ENCODE data around the gene DOCK2. TPM values are rescaled to one million over a fixed set of nuclear protein-coding genes. Genes with fewer than 3 reads are reported as not detected.
"Not testable (repeated sequence)": the region's sequence is repeated elsewhere in the genome, so short reads cannot be mapped to it uniquely, and the experiment has no call there.

The DOCK2 gene
- total RNA-seq, 1 donor from 2014 or later = 0.39 TPM

DNA sequence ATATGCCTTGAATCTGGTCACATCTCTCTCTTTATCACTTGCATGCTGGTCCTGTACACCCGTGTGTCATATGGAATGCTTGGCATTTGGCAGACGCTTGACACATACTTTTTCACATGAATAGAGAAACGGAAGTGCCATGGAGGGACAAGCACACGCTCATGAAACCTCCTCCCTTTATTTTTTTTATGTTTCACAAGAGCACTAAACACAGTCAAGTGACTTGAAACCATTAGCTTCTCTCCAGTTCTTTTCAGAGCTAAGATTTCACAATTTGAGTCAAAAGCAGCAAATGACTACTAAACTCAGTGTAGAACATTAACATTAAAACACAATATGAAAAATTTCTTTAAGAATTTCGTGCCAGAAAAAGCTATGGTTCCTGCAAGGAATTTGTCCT, 151.1 kb downstream of the DOCK2 start:
- peak; percentile 5 to 23 for DNase-seq (ENCODE audit: low read depth in 2 of 2)

DNA sequence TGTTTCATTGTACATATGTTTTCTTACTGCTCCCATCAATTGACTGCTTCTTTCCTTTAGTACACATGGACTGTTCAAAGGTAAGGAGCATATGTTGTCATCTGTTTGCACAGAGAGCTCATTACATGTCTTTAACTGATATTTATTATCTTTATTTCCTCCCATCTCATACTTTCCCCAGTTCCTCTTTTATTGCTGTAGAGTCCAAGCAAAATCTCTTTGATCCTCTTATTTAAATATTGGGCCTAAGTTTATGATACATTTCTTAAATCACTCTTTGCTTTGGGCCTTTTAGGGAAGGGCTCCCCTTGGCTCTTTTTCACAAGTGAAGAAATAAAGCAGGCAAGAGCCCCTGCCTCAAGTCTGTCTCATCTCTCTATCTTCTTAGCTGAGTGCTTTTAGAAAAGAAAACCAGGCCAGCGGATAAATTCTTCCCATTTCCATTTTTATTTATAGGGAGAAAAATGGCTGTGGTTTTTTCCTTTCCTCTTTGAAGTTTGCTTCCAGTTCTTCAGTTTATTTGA, 152.4 kb downstream of the DOCK2 start:
- DNase-seq (ENCODE audit: low read depth in 2 of 2) = no peak

DNA sequence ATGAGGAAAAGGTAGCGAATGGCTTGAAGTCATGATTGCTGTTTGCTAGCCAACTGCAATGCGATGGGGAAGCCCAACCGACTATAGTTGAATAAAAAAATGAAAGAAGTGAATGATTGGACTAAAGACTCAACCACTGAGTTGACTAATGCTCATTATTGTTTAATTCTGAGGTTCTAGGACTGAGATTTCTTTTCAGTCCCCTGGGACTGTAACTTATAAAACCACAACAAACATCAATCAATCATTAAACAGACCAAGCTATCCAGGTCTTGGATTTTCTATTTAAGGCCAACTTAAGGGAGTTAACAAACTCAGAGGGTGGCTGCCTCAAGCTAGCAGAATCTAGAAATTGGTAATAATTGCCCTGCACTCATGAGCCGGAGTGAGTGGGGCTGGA, 154.2 kb downstream of the DOCK2 start:
- no peak for DNase-seq (ENCODE audit: low read depth in 2 of 2)

DNA sequence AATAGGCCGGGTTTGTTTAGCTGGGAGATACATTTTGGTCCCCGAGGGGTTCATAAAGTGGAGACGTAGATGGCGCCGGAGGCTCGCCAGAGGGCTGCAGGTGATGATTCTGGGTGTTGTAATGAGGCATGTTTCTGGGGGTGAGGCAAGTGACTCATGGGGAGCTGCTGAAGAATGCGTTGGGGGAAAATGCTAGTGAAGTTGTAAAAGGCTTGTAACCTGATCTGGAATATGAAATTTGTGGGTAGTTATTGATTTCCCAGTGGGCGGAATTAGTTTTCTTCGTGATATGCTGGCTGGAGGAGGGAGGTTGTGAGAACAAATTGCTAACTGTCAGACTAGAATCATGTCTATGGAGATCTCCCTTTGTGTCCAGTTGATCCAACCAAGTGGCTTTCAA, 158.3 kb downstream of the DOCK2 start:
- DNase-seq (ENCODE audit: low read depth in 2 of 2) = no peak

DNA sequence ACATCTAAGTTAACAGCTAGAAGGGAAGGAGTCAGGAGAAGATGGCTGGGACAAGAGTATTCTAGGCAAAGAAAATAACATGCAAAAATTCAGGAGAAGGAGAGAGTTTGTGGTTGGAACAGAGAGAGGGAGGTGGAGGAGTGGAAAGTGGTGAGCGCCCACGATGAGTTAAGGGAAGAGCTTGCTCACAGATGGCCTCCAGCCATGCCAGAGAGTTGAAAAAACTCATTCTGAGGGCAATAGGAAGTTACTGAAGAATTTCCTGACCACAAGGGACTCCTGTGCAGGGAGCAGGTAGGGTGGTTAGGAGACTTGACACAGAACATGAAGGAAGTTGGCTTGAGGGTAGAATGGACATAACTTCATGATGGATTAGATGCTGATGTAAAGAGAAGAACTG, 159.7 kb downstream of the DOCK2 start:
- no peak for DNase-seq (ENCODE audit: low read depth in 2 of 2)

DNA sequence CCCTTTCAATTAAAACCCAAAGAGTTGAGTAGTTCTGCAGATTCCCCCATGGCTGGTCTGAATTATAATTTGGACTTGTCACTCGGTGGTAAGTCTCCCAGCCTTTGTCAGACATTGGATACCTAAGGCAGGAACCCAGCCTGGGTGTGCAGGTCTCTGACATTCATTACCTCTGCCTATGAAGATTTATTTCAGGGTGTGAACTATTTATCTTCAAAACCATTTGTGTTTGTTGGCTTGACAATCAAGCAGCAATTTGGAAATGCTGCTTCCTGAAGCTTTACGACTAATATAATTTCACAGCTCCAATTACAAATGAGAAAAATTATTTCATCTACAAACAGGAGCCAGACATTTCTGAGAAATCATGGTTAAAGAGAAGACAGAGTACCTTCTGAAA, 160.5 kb downstream of the DOCK2 start:
- no peak for DNase-seq (ENCODE audit: low read depth in 2 of 2)

GRCh38 chr5:169798438-169798837, 161.4 kb downstream of the DOCK2 start:
- DNase-seq (ENCODE audit: low read depth in 2 of 2) = no peak

GRCh38 chr5:169798906-169799660, 162.0 kb downstream of the DOCK2 start:
- DNase-seq (ENCODE audit: low read depth in 2 of 2) = no peak

- no peak for DNase-seq (ENCODE audit: low read depth in 2 of 2)
These were observed 164.3 kb downstream of the DOCK2 start for GRCh38 chr5:169801324-169801777.

- DNase-seq (ENCODE audit: low read depth in 2 of 2) = no peak
These were observed 164.7 kb downstream of the DOCK2 start for GRCh38 chr5:169801781-169802180.

DNA sequence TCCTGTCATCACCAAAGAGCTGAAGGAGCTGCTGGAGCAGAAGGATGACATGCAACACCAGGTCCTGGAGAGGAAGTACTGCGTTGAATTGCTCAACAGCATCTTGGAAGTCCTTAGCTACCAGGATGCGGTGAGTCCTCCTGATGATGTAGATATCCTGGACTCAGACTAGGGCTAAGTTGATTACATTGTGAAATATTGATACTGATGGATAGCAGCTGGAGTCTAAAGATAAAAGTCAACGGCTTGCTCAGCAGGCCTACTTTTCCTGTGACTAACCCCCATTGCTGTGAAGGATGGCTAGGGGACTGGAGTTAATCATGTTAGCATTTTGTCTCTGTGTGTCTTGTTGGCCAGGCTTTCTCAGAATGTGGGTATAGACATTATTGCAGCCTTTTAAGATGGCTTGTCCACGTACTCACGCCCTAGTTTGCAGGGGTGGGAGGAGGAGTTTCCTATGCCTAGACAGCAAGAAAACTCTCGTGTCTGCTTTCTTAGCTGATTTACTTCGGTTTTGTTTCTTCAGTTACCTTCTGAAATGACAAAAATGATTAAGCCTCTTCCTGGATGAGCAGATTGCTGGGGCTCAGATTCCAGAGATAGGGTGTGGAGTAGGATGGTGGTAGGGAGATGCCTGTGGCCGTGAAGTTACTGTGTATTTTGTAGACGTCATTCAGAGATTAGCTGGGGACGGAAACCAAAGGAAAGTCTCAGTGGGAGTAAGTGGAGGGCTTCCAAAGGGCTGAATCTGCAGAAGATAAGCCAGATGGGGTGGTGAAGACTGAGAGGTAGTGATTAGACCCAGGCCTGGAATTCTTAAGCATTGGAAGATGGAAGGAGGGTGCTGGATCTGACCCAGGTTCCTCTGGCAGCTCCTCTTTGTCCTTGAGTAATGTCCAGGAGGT, 166.3 kb downstream of the DOCK2 start:
- no peak for DNase-seq (ENCODE audit: low read depth in 2 of 2)

GRCh38 chr5:169804861-169805260, 167.8 kb downstream of the DOCK2 start:
- DNase-seq (ENCODE audit: low read depth in 2 of 2) = no peak

DNA sequence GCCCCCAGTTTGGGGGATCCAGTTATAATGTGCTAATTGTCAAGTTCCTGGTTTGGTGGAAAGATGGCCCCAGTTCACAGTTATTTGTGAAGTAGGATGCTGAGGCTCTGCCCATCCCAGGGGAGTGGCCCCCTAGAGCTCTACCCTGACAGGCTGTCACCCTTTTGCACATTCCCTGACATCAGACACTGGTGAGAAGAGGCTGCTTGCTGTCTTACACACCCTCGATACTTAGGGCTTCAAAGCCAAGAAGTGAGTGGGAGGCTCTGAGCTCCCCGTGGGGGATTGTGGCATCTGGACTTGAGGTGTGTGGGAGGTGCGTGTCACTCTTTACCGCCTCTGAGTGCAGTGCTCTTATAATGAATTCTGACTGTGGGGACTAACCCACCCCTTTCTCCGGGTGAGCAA, 168.5 kb downstream of the DOCK2 start:
- no peak for DNase-seq (ENCODE audit: low read depth in 2 of 2)

GRCh38 chr5:169805937-169806700, 169.0 kb downstream of the DOCK2 start:
- no peak for DNase-seq (ENCODE audit: low read depth in 2 of 2)

- no peak for DNase-seq (ENCODE audit: low read depth in 2 of 2)
These were observed 171.1 kb downstream of the DOCK2 start for GRCh38 chr5:169808118-169808581.

DNA sequence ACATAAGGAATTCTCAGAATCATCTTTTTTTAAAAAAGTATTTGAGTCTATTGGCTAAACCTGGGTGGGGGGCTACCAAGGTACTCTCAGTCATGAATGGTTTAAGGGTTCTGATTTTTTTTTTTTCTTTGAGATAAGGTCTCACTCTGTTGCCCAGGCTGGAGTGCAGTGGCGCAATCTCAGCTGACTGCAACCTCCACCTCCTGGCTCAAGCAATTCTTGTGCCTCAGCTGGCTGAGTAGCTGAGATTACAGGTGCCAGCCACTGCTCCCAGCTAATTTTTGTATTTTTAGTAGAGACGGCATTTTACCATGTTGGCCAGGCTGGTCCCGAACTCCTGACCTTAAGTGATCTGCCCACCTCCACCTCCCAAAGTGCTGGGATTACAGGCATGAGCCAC, 171.8 kb downstream of the DOCK2 start:
- DNase-seq (ENCODE audit: low read depth in 2 of 2) = not testable (repeated sequence)

DNA sequence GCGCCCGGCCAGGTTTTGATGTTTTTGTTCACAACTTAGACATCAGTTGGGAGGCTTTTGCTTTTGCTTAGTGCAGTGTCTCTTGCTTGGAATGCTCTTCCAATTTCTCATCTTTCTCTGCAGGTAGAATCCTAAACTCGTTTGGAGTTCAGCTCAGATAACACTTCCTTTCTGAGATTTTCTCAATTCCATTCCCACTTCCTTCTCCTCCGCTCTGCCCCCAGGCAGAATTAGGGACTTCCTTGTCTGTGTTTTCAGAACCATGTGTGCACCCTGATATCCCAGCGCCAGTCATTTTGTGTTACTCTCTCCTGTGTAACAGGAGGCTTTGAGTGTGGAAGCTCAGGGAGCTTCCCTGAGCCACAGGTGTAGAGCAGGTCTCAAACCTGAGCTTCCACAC, 172.2 kb downstream of the DOCK2 start:
- no peak for DNase-seq (ENCODE audit: low read depth in 2 of 2)

GRCh38 chr5:169810524-169810923, 173.4 kb downstream of the DOCK2 start:
- DNase-seq (ENCODE audit: low read depth in 2 of 2) = no peak

- no peak for DNase-seq (ENCODE audit: low read depth in 2 of 2)
These were observed 173.9 kb downstream of the DOCK2 start for GRCh38 chr5:169811023-169811422.

DNA sequence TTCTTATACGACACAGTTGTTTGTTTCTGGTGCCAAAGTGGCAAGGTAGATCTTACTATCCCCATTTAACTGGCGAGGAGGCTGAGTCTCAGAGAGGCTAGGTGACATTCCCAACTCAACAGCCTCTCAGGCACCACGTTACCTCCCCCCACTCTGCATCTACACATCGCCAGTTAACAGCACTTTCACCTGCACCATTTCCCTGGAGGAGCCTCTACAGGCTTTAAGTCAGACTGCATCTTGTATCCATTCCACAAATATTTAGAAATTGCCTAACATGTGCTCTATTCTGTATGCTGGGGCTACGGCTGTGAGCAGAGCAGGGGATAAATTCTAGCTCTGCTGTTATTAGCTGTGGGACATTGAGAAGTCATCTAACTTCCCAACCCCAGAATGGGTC, 174.6 kb downstream of the DOCK2 start:
- no peak for DNase-seq (ENCODE audit: low read depth in 2 of 2)

GRCh38 chr5:169812786-169813185, 175.7 kb downstream of the DOCK2 start:
- DNase-seq (ENCODE audit: low read depth in 2 of 2) = no peak

DNA sequence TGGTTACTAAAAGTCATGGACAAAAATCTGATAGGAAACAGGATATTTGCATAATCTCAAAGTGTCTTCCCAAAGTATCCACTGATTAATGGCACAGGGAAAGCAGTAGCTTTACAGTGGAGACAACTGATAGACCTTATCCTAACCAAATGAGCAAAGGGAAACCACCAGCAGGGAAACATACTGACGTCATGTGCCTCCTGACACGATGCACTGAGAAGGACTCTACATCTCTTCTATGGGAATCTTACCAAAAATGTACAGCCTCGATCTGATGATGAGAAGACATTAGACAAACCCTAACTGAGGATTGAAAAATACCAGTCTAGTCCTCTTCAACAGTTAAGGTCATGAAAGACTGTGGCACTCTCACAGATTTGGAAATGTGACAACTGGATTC, 177.0 kb downstream of the DOCK2 start:
- DNase-seq (ENCODE audit: low read depth in 2 of 2) = no peak
